ENCODE results near the gene SHROOM3.

The SHROOM3 gene

GRCh38 chr4:76799140-76799539 lies 364.1 kb downstream of the SHROOM3 start:
- no peak for DNase-seq

- no peak for DNase-seq
Measured at GRCh38 chr4:76799718-76800117, 364.7 kb downstream of the SHROOM3 start.

- DNase-seq: no peak
Measured at GRCh38 chr4:76800902-76801301, 365.9 kb downstream of the SHROOM3 start.

- DNase-seq: no peak
Measured at GRCh38 chr4:76801621-76802235, 366.7 kb downstream of the SHROOM3 start.

- no peak for DNase-seq
Measured at GRCh38 chr4:76802236-76803021, 367.4 kb downstream of the SHROOM3 start.

- no peak for DNase-seq
Measured at GRCh38 chr4:76803522-76803921, 368.5 kb downstream of the SHROOM3 start.

GRCh38 chr4:76804096-76804495 lies 369.1 kb downstream of the SHROOM3 start:
- no peak for DNase-seq

GRCh38 chr4:76806346-76806745 lies 371.3 kb downstream of the SHROOM3 start:
- no peak for DNase-seq

- no peak for DNase-seq
Measured at GRCh38 chr4:76806757-76807156, 371.7 kb downstream of the SHROOM3 start.

- no peak for DNase-seq
Measured at GRCh38 chr4:76809594-76810305, 374.7 kb downstream of the SHROOM3 start.

- no peak for DNase-seq
Measured at GRCh38 chr4:76811604-76812412, 376.8 kb downstream of the SHROOM3 start.

- DNase-seq: no peak
Measured at GRCh38 chr4:76813070-76813469, 378.0 kb downstream of the SHROOM3 start.

GRCh38 chr4:76821641-76822040 lies 386.6 kb downstream of the SHROOM3 start:
- DNase-seq: no peak

- DNase-seq: no peak
Measured at GRCh38 chr4:76822303-76822702, 387.3 kb downstream of the SHROOM3 start.

GRCh38 chr4:76823495-76823894 lies 388.5 kb downstream of the SHROOM3 start:
- DNase-seq: no peak

GRCh38 chr4:76830612-76830963 lies 395.6 kb downstream of the SHROOM3 start:
- DNase-seq: no peak

- DNase-seq: no peak
Measured at GRCh38 chr4:76830964-76831703, 396.1 kb downstream of the SHROOM3 start.

- no peak for DNase-seq
Measured at GRCh38 chr4:76831711-76832373, 396.8 kb downstream of the SHROOM3 start.

Measured in Kasumi-1 (cell line).